Neural progenitor cell (in vitro differentiated cells): Measurements from ENCODE around the gene LBP. TPM values are rescaled to one million over a fixed set of nuclear protein-coding genes. Genes with fewer than 3 reads are reported as not detected.

Experiments
- DNase-seq: peaks from one replicate; pipeline ENCODE4 v3.0.0-alpha.2; 2016; ENCODE audit warnings: low spot score
- H2AFZ ChIP-seq: fragments of 200-600 bp; sonication (generic); replicated peaks from 2 replicates; pipeline ENCODE4 v1.6.1; 2016; ENCODE audit warnings: antibody characterized with exemption
- H3F3A ChIP-seq: fragments of 200-600 bp; sonication (generic); 2 replicates; pipeline ENCODE4 v1.6.1; 2016; ENCODE audit warnings: antibody characterized with exemption, low read depth
- H3K27ac ChIP-seq: fragments of 200-600 bp; sonication (generic); 2 replicates; pipeline ENCODE4 v1.5.1; 2016; ENCODE audit warnings: mild to moderate bottlenecking
- H3K27me3 ChIP-seq: fragments of 200-600 bp; sonication (generic); 2 replicates; pipeline ENCODE4 v1.6.1; 2016; ENCODE audit warnings: mild to moderate bottlenecking, moderate library complexity
- H3K36me3 ChIP-seq: fragments of 200-600 bp; sonication (generic); 2 replicates; pipeline ENCODE4 v1.5.1; 2016
- H3K4me1 ChIP-seq: fragments of 200-600 bp; sonication (generic); 2 replicates; pipeline ENCODE4 v1.6.1; 2016; ENCODE audit warnings: mixed run types
- H3K4me2 ChIP-seq: fragments of 200-600 bp; sonication (generic); 2 replicates; pipeline ENCODE4 v1.6.1; 2016
- H3K4me3 ChIP-seq: fragments of 200-600 bp; sonication (generic); 2 replicates; pipeline ENCODE4 v1.5.1; 2016
- H3K79me2 ChIP-seq: fragments of 200-600 bp; sonication (generic); 2 replicates; pipeline ENCODE4 v1.6.1; 2016; ENCODE audit warnings: low read depth
- H3K9ac ChIP-seq: fragments of 200-600 bp; sonication (generic); 2 replicates; pipeline ENCODE4 v1.6.1; 2016
- H3K9me3 ChIP-seq: fragments of 200-600 bp; sonication (generic); 2 replicates; pipeline ENCODE4 v1.5.1; 2016; ENCODE audit warnings: low read depth
- H4K20me1 ChIP-seq: fragments of 200-600 bp; sonication (generic); 2 replicates; pipeline ENCODE4 v1.6.1; 2016; ENCODE audit warnings: low read depth
- H3K27ac Mint-ChIP-seq: 3 replicates; pipeline ENCODE4 v1.8.0; 2021; ENCODE audit warnings: mixed read lengths
- H3K27me3 Mint-ChIP-seq: 2 replicates; pipeline ENCODE4 v1.8.0; 2022; ENCODE audit warnings: low read depth, mild to moderate bottlenecking, inconsistent platforms, moderate library complexity, mixed read lengths; ENCODE audit not compliant: insufficient read depth
- H3K36me3 Mint-ChIP-seq: 3 replicates; pipeline ENCODE4 v1.8.0; 2021; ENCODE audit warnings: mixed read lengths
- H3K4me1 Mint-ChIP-seq: 3 replicates; pipeline ENCODE4 v1.8.0; 2021; ENCODE audit warnings: mixed read lengths
- H3K4me3 Mint-ChIP-seq: 3 replicates; pipeline ENCODE4 v1.8.0; 2021; ENCODE audit warnings: mild to moderate bottlenecking, moderate library complexity, mixed read lengths
- H3K9me3 Mint-ChIP-seq: 3 replicates; pipeline ENCODE4 v1.8.0; 2020; ENCODE audit warnings: mixed read lengths
- CTCF ChIP-seq: fragments of 200-600 bp; sonication (generic); IDR thresholded peaks from 2 replicates; pipeline ENCODE4 v1.5.1; 2017; ENCODE audit warnings: antibody characterized with exemption, mild to moderate bottlenecking
- EZH2 ChIP-seq: fragments of 200-600 bp; sonication (generic); IDR thresholded peaks from 2 replicates; pipeline ENCODE4 v1.6.1; 2017; ENCODE audit warnings: antibody characterized with exemption, mild to moderate bottlenecking, moderate library complexity
- EZH2phosphoT487 ChIP-seq: fragments of 200-600 bp; sonication (generic); IDR thresholded peaks from 2 replicates; pipeline ENCODE4 v1.6.1; 2017; ENCODE audit warnings: antibody characterized with exemption
- total RNA-seq: library from RNA; depleted of rRNA; stranded (reverse); fragments of >200 nt; gene quantifications from 2 replicates; pipeline ENCODE4 v1.2.3, GENCODE V29; 2015; ENCODE audit warnings: low replicate concordance

LBP gene
- total RNA-seq, 1 donor from 2014 or later = not detected

- TF ChIP-seq EZH2phosphoT487 (no peak), EZH2 (no peak), CTCF (no peak)
- no peaks in the 10 kb centered on the region for H3K79me2 ChIP-seq
- H3K36me3 ChIP-seq = no peaks in the 10 kb centered on the region
- H3K4me3 ChIP-seq = no peak overlapping the region
- Mint-ChIP-seq H3K4me3 (no peak overlapping the region), H3K27ac (no peak overlapping the region), H3K27me3 (peaks cover 5% of the 10 kb centered on the region), H3K4me1 (no peaks in the 10 kb centered on the region), H3K36me3 (no peaks in the 10 kb centered on the region), H3K9me3 (no peaks in the 10 kb centered on the region)
- H3F3A ChIP-seq = no peaks in the 10 kb centered on the region
- H3K9me3 ChIP-seq = no peaks in the 10 kb centered on the region
- H2AFZ ChIP-seq = no peak overlapping the region
- no peaks in the 10 kb centered on the region for H3K4me1 ChIP-seq
- H3K4me2 ChIP-seq = no peak overlapping the region
- DNase-seq = no peak
- H4K20me1 ChIP-seq = no peaks in the 10 kb centered on the region
- H3K9ac ChIP-seq = no peak overlapping the region
- no peak overlapping the region for H3K27ac ChIP-seq
- no peaks in the 10 kb centered on the region for H3K27me3 ChIP-seq
Measured at GRCh38 chr20:38386004-38386403, 39.7 kb downstream of the LBP start.

- Histone ChIP-seq H3K4me3 (no peak overlapping the region), H2AFZ (no peak overlapping the region), H3K9ac (no peak overlapping the region), H3F3A (no peaks in the 10 kb centered on the region), H4K20me1 (no peaks in the 10 kb centered on the region), H3K27me3 (no peaks in the 10 kb centered on the region), H3K36me3 (no peaks in the 10 kb centered on the region), H3K27ac (no peak overlapping the region), H3K79me2 (no peaks in the 10 kb centered on the region), H3K9me3 (no peaks in the 10 kb centered on the region), H3K4me2 (no peak overlapping the region), H3K4me1 (no peaks in the 10 kb centered on the region)
- no peak for TF ChIP-seq CTCF
- TF ChIP-seq EZH2phosphoT487 = no peak
- TF ChIP-seq EZH2 = no peak
- Mint-ChIP-seq H3K36me3 (no peaks in the 10 kb centered on the region), H3K4me1 (no peaks in the 10 kb centered on the region), H3K9me3 (no peaks in the 10 kb centered on the region), H3K27me3 (peaks cover 3% of the 10 kb centered on the region), H3K27ac (no peak overlapping the region), H3K4me3 (no peak overlapping the region)
- no peak for DNase-seq
Measured at GRCh38 chr20:38386851-38387250, 40.6 kb downstream of the LBP start.

- Histone ChIP-seq H3K4me1 (no peaks in the 10 kb centered on the region), H3K9me3 (no peaks in the 10 kb centered on the region), H3K27ac (no peak overlapping the region), H4K20me1 (no peaks in the 10 kb centered on the region), H3K27me3 (no peaks in the 10 kb centered on the region), H3K79me2 (no peaks in the 10 kb centered on the region), H2AFZ (no peak overlapping the region), H3K36me3 (no peaks in the 10 kb centered on the region), H3K4me3 (no peak overlapping the region), H3K9ac (no peak overlapping the region), H3K4me2 (no peak overlapping the region), H3F3A (no peaks in the 10 kb centered on the region)
- Mint-ChIP-seq H3K36me3 (no peaks in the 10 kb centered on the region), H3K27me3 (peaks cover 3% of the 10 kb centered on the region), H3K27ac (no peak overlapping the region), H3K4me3 (no peak overlapping the region), H3K9me3 (no peaks in the 10 kb centered on the region), H3K4me1 (no peaks in the 10 kb centered on the region)
- DNase-seq = no peak
- TF ChIP-seq EZH2 = no peak
- TF ChIP-seq EZH2phosphoT487 = no peak
- no peak for TF ChIP-seq CTCF
Measured at GRCh38 chr20:38387953-38388352, 41.7 kb downstream of the LBP start.

DNA sequence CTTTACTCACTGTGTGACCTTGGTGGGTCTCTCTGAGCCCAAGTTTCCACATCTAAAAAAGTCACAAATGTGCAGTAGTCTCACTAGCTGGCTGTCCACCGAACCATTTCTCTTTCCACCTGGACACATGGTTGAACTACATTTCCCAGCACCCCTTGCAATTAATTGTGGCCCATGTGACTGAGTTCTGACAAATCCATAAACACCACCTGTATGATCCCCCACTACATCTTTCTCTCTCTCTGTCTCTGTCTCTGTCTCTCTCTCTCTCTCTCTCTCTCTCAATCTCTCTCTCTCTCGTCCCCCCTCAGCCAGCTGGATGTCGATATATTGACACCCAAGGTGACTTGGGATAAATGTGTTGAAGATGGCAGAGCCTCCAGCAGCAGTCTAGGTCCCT lies 46.1 kb downstream of the LBP start:
- Histone ChIP-seq H3K4me1 (no peaks in the 10 kb centered on the region), H3K36me3 (no peaks in the 10 kb centered on the region), H4K20me1 (no peaks in the 10 kb centered on the region), H3K9ac (no peak overlapping the region), H3K27ac (no peak overlapping the region), H3K79me2 (no peaks in the 10 kb centered on the region), H3K27me3 (no peaks in the 10 kb centered on the region), H3K9me3 (no peaks in the 10 kb centered on the region), H3F3A (no peaks in the 10 kb centered on the region), H3K4me3 (no peak overlapping the region), H3K4me2 (no peak overlapping the region), H2AFZ (no peak overlapping the region)
- Mint-ChIP-seq H3K27ac (no peak overlapping the region), H3K9me3 (no peaks in the 10 kb centered on the region), H3K27me3 (no peaks in the 10 kb centered on the region), H3K4me1 (peaks cover 3% of the 10 kb centered on the region), H3K4me3 (no peak overlapping the region), H3K36me3 (no peaks in the 10 kb centered on the region)
- DNase-seq = no peak
- TF ChIP-seq EZH2phosphoT487 (no peak), EZH2 (no peak), CTCF (no peak)
